Measurements from ENCODE around the gene WDR90. TPM values are rescaled to one million over a fixed set of nuclear protein-coding genes. Genes with fewer than 3 reads are reported as not detected.
"Not testable (repeated sequence)": the region's sequence is repeated elsewhere in the genome, so short reads cannot be mapped to it uniquely, and the experiment has no call there.

Gene WDR90
- total and polyA plus RNA-seq, 2 donors from 2014 or later = 10.6 to 51.6 TPM

- DNase-seq (no peak), FAIRE-seq (no peak)
- Histone ChIP-seq H3K27me3 (ENCODE audit: control insufficient read depth, insufficient read depth, low read length) (no peaks in the 10 kb centered on the region), H3K4me1 (ENCODE audit: control insufficient read depth in 2 of 3, insufficient read depth in 2 of 3, low read depth in 1 of 3, low read length in 3 of 3) (peaks cover 0 to 31% (median 5%) of the 10 kb centered on the region in 3 donors), H3K9ac (ENCODE audit: low read length in 3 of 3) (no peak overlapping the region), H3K4me3 (ENCODE audit: low read length in 3 of 3) (no peak overlapping the region), H3K27ac (ENCODE audit: low read depth in 2 of 2, low read length in 2 of 2) (no peak overlapping the region), H3K36me3 (ENCODE audit: control insufficient read depth in 2 of 3, insufficient read depth in 3 of 3, low read length in 3 of 3) (peaks cover 0 to 10% (median 3%) of the 10 kb centered on the region in 3 donors), H3K9me3 (ENCODE audit: control insufficient read depth in 2 of 3, insufficient read depth in 1 of 3, low read length in 3 of 3) (no peaks in the 10 kb centered on the region)
- TF ChIP-seq CTCF (IDR thresholded peaks at IDR 0.05; ENCODE audit: borderline replicate concordance, extremely low read depth, insufficient read depth) = no peak
- intact Hi-C loops (cut with DNase I) = no loop called here
These were observed 38.3 kb downstream of the WDR90 start for GRCh38 chr16:687499-687898.

GRCh38 chr16:689175-689897, 40.2 kb downstream of the WDR90 start:
- DNase-seq = no peak
- no peaks in the 10 kb centered on the region for H3K9me3 ChIP-seq (ENCODE audit: control insufficient read depth in 2 of 3, insufficient read depth in 1 of 3, low read length in 3 of 3)
- peaks cover 0 to 3% (median 0%) of the 10 kb centered on the region in 3 donors for H3K36me3 ChIP-seq (ENCODE audit: control insufficient read depth in 2 of 3, insufficient read depth in 3 of 3, low read length in 3 of 3)
- peak overlapping the region; percentile 12 to 90 (median 75) for H3K4me3 ChIP-seq (ENCODE audit: low read length in 3 of 3)
- no peaks in the 10 kb centered on the region for H3K27me3 ChIP-seq (ENCODE audit: control insufficient read depth, insufficient read depth, low read length)
- FAIRE-seq = no peak
- H3K9ac ChIP-seq (ENCODE audit: low read length in 3 of 3) = peak overlapping the region; percentile 48 to 93 (median 86)
- no peak for TF ChIP-seq CTCF (IDR thresholded peaks at IDR 0.05; ENCODE audit: borderline replicate concordance, extremely low read depth, insufficient read depth)
- no peak overlapping the region for H3K27ac ChIP-seq (ENCODE audit: low read depth in 2 of 2, low read length in 2 of 2)
- peaks cover 0 to 18% (median 0%) of the 10 kb centered on the region in 3 donors for H3K4me1 ChIP-seq (ENCODE audit: control insufficient read depth in 2 of 3, insufficient read depth in 2 of 3, low read depth in 1 of 3, low read length in 3 of 3)
- intact Hi-C loops (cut with DNase I) = no loop called here

GRCh38 chr16:691242-691641, 42.1 kb downstream of the WDR90 start:
- H3K27ac ChIP-seq (ENCODE audit: low read depth in 2 of 2, low read length in 2 of 2); H3K27me3 ChIP-seq (ENCODE audit: control insufficient read depth, insufficient read depth, low read length); H3K36me3 ChIP-seq (ENCODE audit: control insufficient read depth in 2 of 3, insufficient read depth in 3 of 3, low read length in 3 of 3); H3K4me3 ChIP-seq (ENCODE audit: low read length in 3 of 3); H3K9ac ChIP-seq (ENCODE audit: low read length in 3 of 3); H3K9me3 ChIP-seq (ENCODE audit: control insufficient read depth in 2 of 3, insufficient read depth in 1 of 3, low read length in 3 of 3); DNase-seq; intact Hi-C loops (cut with DNase I); FAIRE-seq: not testable (repeated sequence)
- H3K4me1 ChIP-seq (ENCODE audit: control insufficient read depth in 2 of 3, insufficient read depth in 2 of 3, low read depth in 1 of 3, low read length in 3 of 3) = peaks cover 0 to 17% (median 0%) of the 10 kb centered on the region in 3 donors

- Histone ChIP-seq H3K4me3 (ENCODE audit: low read length in 3 of 3) (no peak overlapping the region), H3K36me3 (ENCODE audit: control insufficient read depth in 2 of 3, insufficient read depth in 3 of 3, low read length in 3 of 3) (no peaks in the 10 kb centered on the region), H3K27me3 (ENCODE audit: control insufficient read depth, insufficient read depth, low read length) (peaks cover 4% of the 10 kb centered on the region), H3K9me3 (ENCODE audit: control insufficient read depth in 2 of 3, insufficient read depth in 1 of 3, low read length in 3 of 3) (no peaks in the 10 kb centered on the region), H3K27ac (ENCODE audit: low read depth in 2 of 2, low read length in 2 of 2) (no peak overlapping the region), H3K4me1 (ENCODE audit: control insufficient read depth in 2 of 3, insufficient read depth in 2 of 3, low read depth in 1 of 3, low read length in 3 of 3) (peaks cover 0 to 17% (median 0%) of the 10 kb centered on the region in 3 donors), H3K9ac (ENCODE audit: low read length in 3 of 3) (no peak overlapping the region)
- intact Hi-C loops (cut with DNase I) = no loop called here
- FAIRE-seq (no peak), DNase-seq (no peak)
- TF ChIP-seq CTCF (IDR thresholded peaks at IDR 0.05; ENCODE audit: borderline replicate concordance, extremely low read depth, insufficient read depth) = no peak
These were observed 43.4 kb downstream of the WDR90 start for GRCh38 chr16:692356-693108.

Data from kidney (tissue), 14 donors.